ENCODE results near the gene NUDT17.

NUDT17 gene

DNA sequence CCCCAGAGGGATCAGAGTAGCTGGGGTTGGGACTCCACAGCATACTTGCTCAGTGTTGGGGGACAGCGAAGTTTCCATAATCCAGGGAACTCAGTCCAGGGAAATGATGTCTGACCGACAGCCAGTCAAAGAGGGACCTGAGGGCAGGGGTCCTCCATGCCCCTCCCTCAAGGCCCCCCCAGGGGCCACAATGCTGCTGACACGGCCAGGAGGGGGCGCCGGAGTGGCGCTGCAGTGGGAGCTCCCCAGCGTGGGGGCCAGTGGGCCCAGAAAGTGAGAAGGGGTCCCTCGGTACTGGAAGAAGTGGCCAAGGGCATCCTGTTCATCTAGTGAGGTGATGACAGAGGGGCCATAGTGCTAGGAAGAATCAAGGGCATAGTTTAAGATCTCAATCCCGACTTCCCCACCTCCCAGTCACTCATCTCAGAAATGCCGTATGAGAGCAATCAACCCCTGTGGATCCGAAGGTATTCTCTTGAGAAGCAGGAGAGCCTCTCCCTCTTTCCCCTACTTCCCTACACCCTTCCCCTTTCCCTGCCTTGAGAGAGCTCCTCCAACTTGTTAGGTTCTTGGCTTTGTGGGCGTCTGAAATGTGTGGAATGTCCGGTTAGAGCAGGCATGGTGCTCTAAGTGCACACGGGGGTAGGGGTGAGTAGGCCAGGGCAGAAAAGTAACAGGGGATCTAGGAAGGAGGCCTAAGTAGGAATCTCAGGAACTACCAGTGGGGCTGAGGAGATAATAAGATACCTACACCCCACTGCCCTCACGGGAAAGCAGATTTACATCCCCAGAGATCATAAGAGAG lies 4.1 kb downstream of the NUDT17 start:
- no peak for DNase-seq

DNA sequence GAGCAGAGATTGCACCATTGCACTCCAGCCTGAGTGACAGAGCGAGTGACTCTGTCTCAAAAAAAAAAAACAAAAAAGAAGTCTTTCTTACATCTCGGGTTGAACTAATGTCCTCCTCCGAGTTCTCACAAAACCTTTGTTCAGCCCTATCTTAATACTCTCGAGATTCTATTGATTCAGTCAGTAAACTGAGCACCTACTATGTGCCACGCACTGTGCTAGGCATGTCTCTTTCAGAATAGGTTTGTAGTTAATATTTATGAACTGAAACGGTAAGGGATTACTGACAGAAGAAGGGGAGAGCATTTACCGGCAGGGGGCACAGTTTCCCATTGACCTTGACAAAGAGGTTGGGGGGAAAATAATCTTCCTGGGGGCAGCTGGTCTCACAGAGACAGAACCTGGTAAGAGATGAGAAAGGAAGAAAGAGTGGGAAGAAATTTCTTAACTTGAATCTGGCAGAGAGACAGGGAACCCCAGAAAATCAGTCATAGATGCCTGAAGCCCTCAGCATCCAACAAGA lies 10.1 kb downstream of the NUDT17 start:
- DNase-seq: no peak

DNA sequence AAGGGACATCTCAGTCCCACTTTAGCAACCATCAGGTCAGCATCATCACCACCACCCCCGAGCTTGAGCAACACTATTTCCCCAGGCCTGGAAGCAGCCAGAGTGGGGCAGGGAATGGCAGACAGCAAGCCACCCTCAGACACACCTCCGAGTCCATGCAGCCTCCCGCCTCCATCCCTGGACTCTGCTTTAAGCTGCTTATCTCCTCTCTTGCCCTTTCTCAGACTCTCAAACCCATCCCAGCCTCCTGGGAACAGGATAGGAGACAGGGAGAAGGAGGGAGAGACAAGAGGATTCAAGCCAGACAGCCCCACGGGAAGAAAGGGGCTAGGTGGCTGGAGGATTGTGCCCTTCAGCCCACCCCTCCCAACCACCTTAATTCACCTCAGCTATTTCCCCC lies 11.7 kb downstream of the NUDT17 start:
- no peak for DNase-seq

DNA sequence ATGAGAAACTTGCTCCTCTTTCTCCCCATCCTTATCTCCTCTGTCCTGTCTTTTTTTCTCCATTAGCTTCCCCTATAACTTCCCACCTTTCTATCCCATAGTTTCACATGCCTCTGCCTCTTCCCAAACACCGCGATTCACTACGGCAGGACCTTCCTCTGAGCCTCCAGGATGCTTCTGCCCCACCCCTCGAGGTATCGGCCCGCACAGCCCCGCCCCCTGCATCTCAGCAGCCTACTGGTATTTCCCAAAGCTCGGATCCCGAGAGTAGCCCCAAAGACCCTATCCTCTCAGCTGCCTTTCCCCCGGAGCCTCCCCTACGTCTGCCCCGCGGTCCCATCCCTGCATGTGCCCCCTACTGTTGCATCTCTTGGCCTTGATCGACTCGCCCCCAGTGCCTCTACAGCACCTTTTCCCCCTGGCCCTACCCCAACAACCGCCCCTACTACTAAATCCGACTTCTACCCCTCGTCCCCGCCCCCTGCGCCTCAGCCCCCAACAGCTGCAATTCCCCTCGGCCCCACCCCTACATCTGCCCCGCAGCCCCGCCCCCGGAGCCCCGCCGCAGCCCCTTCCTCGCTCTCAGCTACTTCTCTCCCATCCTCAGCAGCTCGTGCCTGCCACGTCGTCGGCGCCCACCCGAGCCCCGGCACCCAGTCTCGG lies 12.9 kb downstream of the NUDT17 start:
- DNase-seq: no peak

DNA sequence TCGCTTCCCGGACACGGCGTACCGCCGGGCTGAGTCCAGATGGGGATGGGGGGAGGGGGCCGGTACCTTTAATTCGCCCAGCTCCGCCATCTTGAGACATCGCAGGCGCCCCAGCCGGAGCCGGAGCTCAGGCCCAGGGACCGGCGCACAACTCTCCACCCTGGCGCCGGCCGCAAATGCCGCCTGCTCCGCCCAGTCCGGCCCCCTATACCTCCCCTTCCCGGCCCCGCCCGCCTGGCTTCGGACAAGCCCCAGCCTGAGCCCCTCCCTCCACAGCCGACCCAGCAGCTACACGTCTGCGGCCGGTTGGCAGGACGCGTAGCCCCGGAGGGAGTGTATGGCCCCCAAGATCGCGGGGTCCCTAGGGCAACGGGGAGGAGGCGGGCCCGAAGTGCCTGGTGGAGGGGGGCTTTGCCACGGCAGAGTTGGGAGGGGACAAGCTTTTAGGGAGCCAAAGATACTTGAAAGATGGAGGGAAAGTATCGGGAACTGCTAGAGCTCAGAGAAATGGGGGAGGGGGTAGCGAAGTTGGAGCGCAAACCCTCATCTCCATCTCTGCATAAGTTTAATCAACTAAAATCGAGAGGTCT lies 13.6 kb downstream of the NUDT17 start, which contains the start of gene PIAS3:
PIAS3 (minus strand) TSS at position 181 of the 590 bp plus-strand sequence; CDS start at position 90, 91 bp downstream.
- DNase-seq: peak; percentile 60

DNA sequence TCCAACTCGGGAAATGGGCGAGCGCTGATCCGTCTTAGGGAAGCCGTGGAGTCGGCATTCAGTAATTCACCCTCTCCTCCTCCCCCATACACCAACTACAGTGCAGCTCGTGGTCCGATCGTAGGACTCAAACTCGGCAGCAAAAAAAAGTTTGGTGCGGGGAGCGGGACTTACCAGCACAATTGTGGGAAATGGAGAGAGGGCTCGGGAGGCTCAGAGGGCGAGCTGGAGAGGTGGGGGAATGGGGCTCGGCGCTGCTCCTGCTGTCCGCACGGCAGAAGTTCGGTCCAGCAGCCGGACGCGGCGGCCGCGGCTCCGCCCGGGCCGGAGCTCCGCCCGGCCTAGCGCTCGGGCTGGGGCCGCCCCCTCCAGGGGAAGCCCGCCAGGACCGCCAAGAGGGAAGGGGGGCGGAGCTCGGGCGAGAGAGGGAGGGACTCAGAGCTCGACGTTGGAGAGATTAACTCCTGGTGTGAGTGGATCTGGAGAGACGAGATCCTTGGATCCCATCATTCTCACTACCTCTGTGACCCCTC lies 14.1 kb downstream of the NUDT17 start:
- DNase-seq: peak; percentile 56

DNA sequence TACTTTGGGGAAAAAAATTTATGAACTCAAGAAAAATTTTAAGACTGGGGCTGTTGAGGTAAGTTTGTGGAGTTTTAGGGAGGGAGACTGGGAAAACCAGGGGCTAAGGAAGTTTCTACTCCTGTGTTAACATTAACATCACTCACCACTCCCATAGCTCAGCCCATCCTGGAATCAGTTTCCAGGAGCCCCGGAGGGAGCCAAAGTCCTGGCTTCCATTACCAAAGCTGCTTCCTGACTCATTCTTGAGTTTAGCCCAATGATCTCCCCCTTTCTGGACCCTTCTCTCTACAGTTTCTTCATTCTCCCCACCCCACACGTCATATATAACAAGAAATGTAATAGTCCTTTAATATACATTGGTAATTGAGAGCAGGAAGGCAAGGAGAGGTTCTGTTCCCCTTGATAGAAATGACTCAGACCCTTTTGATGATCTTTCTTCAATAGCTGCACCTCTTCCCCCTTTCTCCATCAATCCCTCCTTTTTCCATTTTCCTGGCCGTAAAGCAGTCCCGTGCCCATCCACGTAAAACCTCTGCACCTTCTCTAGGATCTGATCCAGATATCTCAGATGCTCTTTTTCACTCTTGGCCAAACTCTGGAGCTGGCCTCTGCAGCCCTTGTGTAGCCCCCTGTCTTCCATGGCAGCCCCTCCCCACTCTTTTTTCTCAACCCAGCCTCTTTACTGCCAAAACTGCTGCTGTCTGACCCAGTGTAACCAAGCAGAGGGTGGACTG lies 18.0 kb downstream of the NUDT17 start:
- DNase-seq: no peak

DNA sequence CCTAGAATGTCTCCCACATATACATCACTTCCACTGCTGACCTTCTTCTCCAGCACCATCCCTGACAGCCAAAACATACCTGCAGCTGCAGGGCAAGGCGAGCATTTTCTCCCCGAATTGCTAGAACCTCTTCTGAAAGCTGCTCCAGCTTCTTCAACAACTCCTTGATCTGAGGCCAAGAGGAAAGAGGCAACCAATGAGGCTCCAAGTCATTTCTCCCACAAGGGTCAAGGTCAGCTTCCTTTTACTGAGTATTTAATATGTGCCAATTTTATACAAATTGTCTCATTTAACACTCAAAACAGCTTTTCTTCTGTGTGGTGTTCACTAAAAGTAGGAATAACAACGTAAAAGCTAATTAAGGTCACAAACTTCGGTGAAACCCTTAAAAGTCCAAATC lies 22.8 kb downstream of the NUDT17 start:
- no peak for DNase-seq

DNA sequence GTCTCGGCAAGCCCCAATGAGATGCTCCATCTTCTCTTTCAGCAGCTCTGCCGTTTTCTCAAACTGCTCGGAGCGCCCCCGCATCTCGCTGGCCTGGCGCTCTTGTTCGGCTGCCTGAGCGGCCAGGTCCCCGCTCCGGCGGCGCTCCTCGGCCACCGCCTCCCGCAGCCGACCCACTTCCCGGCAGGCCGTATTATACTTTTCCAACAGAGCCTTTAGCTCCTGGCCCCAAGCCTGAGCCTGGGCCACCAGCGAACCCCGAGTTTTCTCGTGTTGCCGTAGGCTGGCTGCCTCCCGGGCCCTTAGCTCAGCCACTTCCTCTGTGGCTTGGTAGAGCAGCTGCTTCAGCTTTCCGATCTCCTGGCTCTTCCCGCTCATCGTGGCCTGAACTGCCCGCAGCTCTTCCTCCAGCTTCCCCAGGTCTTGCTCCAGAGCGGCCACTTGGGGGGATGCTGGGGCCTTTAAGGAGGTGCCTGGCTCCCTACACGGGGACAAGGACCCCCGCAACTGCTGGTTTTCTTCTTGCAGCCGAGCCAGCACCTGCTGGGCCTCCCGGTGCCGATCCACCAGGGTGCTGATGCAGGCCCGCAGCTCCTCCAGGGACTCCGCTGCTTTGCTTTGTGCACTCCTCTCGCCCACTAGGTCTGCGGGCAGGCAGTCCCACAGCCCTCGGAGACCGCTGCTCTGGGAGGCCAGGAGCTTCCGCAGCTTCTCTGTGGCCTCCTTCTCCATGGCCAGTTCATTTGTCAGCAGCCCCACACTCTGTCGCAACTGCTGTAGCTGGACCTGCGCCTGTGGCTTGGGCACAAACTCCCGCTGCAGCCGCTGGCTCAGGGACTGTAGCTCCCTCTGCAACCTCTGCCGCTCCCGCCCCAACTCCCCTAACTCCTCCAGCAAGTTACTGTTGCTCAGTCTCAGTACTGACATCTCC lies 26.8 kb downstream of the NUDT17 start:
- DNase-seq: no peak

DNA sequence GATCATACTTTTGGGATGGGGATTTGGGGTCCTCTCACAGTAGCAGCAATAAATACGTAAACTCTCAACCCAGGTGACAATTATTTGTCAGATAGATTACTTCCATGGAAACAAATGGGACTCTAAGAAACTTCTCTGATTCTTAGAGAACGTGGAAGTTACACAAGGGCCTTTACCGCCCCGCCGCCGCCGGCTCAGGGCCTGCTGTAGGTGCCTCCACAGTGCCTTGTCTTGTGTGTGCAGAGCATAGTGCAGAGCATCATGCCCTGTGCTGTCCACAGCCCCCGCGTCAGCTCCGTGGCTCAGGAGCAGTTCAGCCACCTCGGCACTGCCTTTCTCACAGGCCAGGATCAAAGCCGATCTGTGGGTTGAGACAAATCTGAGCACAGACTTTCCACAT lies 29.2 kb downstream of the NUDT17 start:
- DNase-seq: no peak

DNA sequence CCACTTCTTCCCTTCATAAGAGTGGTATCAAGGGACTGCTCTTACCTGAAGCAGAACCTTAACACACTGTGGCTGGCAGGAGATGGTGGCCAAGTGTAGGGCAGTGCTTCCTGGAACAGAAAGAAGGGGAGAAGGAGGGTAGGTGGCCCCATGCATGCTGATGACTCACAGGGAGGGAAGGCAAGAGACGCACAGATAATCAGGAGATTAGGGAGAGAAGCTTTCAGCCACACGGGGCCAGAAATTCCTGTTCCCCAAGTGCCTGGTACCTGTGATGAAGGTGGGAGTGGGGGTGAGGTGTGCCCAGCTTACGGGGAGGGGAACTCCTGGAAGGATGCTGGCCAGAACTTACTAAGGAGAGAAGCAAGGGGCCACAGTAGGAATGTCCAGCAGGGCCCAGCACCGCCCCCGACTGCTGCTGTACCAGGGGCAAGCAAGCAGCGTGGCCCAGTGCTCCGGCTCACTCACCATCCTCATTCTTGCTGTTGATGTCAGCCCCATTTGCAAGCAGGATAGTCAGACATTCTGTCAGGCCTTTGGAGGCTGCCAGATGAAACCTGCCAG lies 32.6 kb downstream of the NUDT17 start:
- no peak for DNase-seq

DNA sequence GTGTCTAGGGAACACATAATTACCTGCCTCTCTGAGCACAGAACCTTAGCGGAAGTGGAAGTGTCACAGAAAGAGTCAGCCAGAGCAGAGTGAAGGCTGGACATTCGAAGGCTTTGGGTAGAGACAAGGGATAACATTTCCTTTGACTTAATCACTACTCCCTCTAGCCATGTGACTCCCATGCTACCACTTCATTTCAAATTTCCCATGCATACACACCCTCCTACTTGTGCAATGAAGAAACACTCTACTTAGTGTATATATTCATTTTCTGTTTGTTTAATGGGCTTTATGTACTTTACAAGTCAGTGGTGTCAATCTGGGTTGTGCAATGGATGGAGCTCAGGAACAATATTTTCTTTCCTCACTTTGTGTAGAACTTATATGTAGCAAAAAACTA lies 33.3 kb downstream of the NUDT17 start:
- DNase-seq: no peak

DNA sequence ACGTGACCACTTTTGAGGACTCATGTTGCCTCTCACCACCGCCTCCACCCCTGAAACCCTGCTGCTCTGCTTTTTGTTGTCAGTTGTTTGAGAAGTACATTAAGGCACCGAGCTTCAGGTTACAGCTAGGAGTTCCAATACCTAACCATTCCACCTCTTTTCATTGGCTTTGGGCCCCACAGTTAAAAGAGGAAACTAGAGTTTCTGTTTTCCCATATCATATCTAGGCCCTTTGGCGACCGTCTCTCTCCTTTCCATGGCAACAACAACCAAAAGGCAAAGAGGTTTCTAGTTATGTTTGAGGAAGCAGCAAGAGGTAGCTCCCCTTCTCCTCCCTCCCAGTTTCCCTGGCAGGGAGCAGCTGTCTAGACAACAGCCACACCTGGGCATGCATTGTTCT lies 34.3 kb downstream of the NUDT17 start:
- peak; percentile 84 for DNase-seq

DNA sequence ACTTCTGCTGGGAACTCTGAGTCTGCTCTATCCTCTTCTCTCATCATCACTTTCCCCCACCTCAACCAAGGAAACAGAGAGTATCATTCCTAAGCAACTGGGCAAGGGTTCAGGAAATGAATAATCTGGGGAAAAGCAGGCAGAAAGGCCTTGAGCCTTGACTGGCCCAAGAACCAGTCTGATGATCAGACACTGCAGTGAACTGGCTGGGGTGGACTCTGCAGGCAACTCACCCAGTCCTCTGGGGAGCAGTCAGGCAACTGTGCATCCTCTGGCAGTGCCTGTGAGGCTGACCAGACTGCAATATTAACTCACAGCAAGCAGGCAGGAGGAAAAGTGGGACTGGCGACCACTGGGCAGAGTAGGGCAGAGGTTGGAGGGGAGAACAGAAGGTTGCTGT lies 39.2 kb downstream of the NUDT17 start:
- DNase-seq: no peak

DNA sequence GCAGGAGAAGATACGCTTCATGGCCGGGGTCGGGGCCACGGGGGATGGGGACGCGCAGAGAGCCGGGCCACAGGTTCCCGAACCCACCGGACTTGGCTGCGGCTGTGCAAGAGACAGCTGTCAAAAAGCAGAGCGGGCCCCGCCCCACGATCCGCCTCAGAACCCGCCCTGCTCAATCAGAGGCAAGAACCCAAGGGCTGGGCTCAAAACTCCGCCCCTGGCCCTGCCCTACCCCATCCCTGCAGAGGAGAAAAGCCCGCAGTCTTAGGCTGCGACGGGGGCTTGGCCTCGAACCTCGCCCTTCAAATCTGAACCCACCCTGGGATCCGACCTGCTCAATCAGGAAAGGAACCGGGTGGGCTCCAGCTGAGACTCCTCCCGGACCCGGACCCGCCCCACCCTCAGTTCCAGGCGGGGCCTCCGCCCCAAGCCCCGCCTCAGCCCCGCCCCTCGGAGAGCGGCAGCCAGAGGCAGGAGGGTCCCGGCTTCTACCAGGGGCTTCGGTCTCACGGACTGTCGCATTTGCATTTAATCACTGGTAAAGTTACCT lies 40.4 kb downstream of the NUDT17 start, which contains the start of gene ANKRD35:
ANKRD35 (minus strand) TSS at position 129 of the 550 bp plus-strand sequence; CDS start at position 21, 108 bp downstream.
- DNase-seq: peak; percentile 53

DNA sequence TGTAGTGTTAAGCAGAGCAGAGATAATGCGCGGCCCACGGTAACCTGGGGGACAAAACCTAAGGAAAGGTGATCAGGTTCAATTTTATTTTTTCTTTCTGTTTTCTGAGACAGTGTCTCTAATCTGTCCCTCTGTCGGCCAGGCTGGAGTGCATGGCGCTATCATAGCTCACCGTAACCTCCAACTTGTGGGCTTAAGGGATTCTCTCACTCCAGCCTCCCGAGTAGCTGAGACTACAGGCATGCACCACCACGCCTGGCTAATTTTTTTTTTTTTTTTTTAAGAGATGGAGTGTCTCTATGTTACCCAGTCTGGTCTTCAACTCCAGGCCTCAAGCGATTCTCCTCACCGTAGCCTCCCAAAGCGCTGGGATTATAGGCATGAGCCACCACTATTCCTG lies 41.0 kb downstream of the NUDT17 start:
- no peak for DNase-seq

DNA sequence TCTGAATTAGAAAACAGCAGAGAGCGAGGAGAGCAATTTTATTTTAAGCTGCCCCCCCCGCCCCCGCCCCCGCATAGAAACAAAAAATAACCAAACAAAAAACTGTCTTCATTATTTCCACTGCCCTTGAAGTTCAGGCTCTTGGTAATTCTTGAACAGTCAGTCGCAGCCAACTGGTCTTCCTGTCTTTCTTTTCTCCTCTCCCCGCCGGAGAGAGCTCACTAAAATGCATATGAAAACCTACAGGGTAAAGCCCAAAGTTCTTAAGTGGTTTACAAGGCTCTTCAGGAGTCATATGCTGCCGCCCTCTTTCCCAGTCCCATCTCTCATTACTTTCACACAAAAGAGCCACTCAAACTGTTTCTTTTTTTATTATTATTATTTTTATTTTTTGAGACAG lies 41.4 kb downstream of the NUDT17 start:
- no peak for DNase-seq

DNA sequence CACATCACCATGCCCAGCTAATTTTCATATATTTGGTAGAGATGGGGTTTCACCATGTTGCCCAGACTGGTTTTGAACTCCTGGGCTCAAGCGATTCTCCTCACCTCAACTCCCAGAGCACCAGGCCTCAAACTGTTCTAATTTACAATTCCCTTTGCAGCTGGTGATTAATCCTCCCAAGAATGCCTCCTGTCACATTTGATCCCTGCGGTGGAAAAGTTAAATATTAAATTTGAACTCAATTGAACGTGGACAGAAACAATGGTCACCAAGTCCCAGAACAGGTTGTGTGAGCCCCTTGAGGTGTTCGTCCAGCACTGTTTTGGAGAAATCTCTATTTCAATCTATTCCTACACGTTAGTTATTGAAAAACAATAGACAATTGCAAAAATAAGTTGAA lies 42.2 kb downstream of the NUDT17 start:
- DNase-seq: no peak

DNA sequence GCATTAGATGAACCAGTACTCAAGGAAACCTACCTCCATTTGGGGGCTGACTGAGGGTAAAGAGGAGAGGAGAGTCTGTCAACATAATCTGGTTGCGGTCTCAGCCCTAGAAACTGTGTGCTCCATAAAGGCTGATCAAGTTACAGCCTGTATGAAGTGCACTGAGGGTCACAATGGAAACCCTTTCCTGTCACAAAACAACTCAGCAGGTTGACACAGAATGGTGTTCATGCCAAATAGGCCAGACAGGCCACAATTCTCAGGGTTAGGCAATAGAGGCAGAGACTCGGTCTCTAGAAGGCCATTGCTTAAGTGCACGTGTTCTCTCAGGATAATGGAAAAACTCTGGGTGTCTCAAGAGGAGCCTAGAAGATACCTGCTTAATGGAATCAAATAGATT lies 44.3 kb downstream of the NUDT17 start:
- peak; percentile 82 for DNase-seq

DNA sequence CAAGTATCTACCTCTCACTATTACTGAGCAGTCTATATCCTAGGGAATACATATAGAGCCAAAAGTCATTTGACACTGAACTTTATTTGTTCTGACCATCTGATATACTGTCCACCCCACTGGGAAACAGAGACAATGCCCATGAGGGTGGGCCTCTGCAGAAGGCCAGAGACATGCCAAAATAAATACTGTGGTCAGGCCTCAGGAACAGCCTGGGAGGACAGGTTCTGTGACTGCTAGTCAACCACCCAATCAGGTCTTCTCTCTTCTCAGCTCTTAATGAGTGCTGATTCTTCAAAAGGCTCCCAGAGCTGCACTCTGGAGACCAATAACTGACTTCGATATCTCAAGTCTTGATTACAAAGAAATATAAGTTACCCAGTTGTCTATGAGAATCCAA lies 45.7 kb downstream of the NUDT17 start:
- DNase-seq: peak; percentile 90
